Spleen (tissue), 11 donors: ENCODE data around the gene MGP. TPM values are rescaled to one million over a fixed set of nuclear protein-coding genes. Genes with fewer than 3 reads are reported as not detected.

Source experiments
- DNase-seq: peaks from one replicate; pipeline ENCODE4 v3.0.0-alpha.2; 2020
- H3K27ac ChIP-seq, 8 donors: fragments of 200-600 bp; sonication (generic) in 7 of 8; 1 replicate in 4 of 8; 2 replicates in 4 of 8; pipeline versions ENCODE4 v1.5.0 to v1.8.0; 2016 to 2021; ENCODE audit warnings: inconsistent platforms in 4 of 8, mild to moderate bottlenecking in 4 of 8, moderate library complexity in 1 of 8
- H3K27me3 ChIP-seq, 7 donors: fragments of 200-600 bp; sonication (generic) in 6 of 7; replicated peaks in 1 of 7; 1 replicate in 4 of 7; 2 replicates in 3 of 7; pipeline versions ENCODE4 v1.5.0 to v1.8.0; 2016 to 2021; ENCODE audit warnings: inconsistent platforms in 3 of 7, mild to moderate bottlenecking in 1 of 7
- H3K36me3 ChIP-seq, 6 donors: fragments of 200-600 bp; sonication (generic) in 5 of 6; 1 replicate in 4 of 6; 2 replicates in 2 of 6; pipeline versions ENCODE4 v1.5.0 to v1.8.0; 2016 to 2021; ENCODE audit warnings: inconsistent platforms in 2 of 6
- H3K4me1 ChIP-seq, 6 donors: fragments of 200-600 bp; sonication (generic) in 5 of 6; 1 replicate in 3 of 6; 2 replicates in 3 of 6; pipeline versions ENCODE4 v1.5.0 to v1.8.0; 2016 to 2021; ENCODE audit warnings: inconsistent platforms in 3 of 6
- H3K4me3 ChIP-seq, 8 donors: fragments of 200-600 bp; sonication (generic) in 7 of 8; 1 replicate in 4 of 8; 2 replicates in 4 of 8; pipeline versions ENCODE4 v1.5.0 to v1.8.0; 2016 to 2021; ENCODE audit warnings: inconsistent platforms in 4 of 8, mild to moderate bottlenecking in 4 of 8, moderate library complexity in 2 of 8
- H3K9me3 ChIP-seq, 8 donors: fragments of 200-600 bp; sonication (generic) in 7 of 8; 1 replicate in 4 of 8; 2 replicates in 4 of 8; pipeline versions ENCODE4 v1.5.0 to v1.8.0; 2016 to 2021; ENCODE audit warnings: inconsistent platforms in 4 of 8
- POLR2A ChIP-seq, 3 donors: fragments of 450-650 bp; IDR thresholded peaks; one replicate each; pipeline ENCODE4 v1.5.1; 2017; ENCODE audit warnings: antibody characterized with exemption in 3 of 3, mild to moderate bottlenecking in 1 of 3
- POLR2AphosphoS5 ChIP-seq, 3 donors: sonication (generic); formaldehyde crosslinking; IDR thresholded peaks; one replicate each; pipeline ENCODE4 v1.5.1; 2017; ENCODE audit warnings: antibody characterized with exemption in 3 of 3
- WGBS, 5 donors: extraction: QIAGEN DNeasy Blood & Tissue Kit in 3 of 5; methylation state at CpG; one replicate each; pipeline versions ENCODE4 v1.1.5 to v1.1.7; 2013 to 2018; 5-methylcytosine and 5-hydroxymethylcytosine counted together
- intact Hi-C: fragments of 100-400 bp; cut with DNase I; formaldehyde crosslinking; loops from one replicate; pipeline ENCODE4 v1.15.0; 2023; ENCODE audit warnings: low total_unique reads
- polyA plus RNA-seq, 3 donors: library from polyadenylated mRNA; stranded (reverse); fragments of 200-250 nt; gene quantifications; one replicate each; pipeline ENCODE4 v1.2.1, GENCODE V29; 2013
- total RNA-seq, 7 donors: library from RNA; depleted of rRNA in 3 of 7; stranded (reverse); fragments of >200 nt in 3 of 7; fragmentation: NEBNext Ultra II Directional in 4 of 7; extraction: Animal tissue kit (Norgen Biotek cat#: 25700) in 4 of 7; gene quantifications; one replicate each; pipeline versions ENCODE4 v1.1.0 to v1.2.1, GENCODE V29; 2016 to 2021
- TF ChIP-seq, protein P1 (sequence below), 11 experiments: fragments of 200-600 bp in 7 of 11; fragments of 450-650 bp in 4 of 11; sonication (generic) in 4 of 11; IDR thresholded peaks in 8 of 11; conservative IDR thresholded peaks in 3 of 11; 1 replicate in 7 of 11; 2 replicates in 4 of 11; pipeline versions ENCODE4 v1.4.0 to v1.8.0; 2016 to 2021; ENCODE audit warnings: antibody characterized with exemption in 11 of 11, inconsistent platforms in 4 of 11, mild to moderate bottlenecking in 1 of 11
- donor health status: healthy with polysubstance abuse.
- donor health status: DM: no; HTN: no; CAD: no; lungs with moderate emphysema.
- donor health status: DM: no; HTN: no; CAD: no.
- donor health status: Bipolar disorder and iron deficiency.
- donor health status: healthy.
- donor health status: DM: no; HTN: no; CAD: no.
- donor health status: DM: yes; HTN: yes; CAD: no.

The MGP gene
- total and polyA plus RNA-seq, 10 donors: 29.4 to 292 (median 60.9) TPM

DNA sequence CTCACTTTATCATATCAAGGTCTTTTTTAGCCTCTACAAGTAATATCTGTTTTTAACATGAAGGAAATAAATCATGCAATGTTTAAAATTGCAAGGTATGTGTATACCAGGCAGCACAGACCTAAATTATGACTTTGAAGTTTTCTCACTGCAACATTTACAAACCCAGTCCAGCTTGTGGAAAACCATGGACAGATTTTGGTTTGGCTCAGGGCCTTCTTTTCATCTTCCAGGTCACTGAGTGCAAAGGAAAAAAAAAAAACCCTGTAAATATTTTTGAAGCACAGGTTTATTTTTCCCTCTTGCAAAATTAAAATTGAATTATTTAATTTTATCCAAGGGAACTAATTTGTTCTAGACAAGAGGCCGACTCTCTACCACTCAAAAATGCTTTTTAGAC is 13.8 kb downstream of the MGP start:
- WGBS, 5 donors: 84 to 95% (median 89%) methylated on average over 1 of the region's 1 CpG
- Histone ChIP-seq H3K9me3 (peaks cover 0 to 6% (median 2%) of the 10 kb centered on the region in 8 donors), H3K27ac (no peak overlapping the region), H3K4me3 (no peak overlapping the region), H3K27me3 (peaks cover 0 to 9% (median 0%) of the 10 kb centered on the region in 7 donors), H3K36me3 (no peaks in the 10 kb centered on the region), H3K4me1 (no peaks in the 10 kb centered on the region)
- DNase-seq: no peak
- TF ChIP-seq, protein P1, sequence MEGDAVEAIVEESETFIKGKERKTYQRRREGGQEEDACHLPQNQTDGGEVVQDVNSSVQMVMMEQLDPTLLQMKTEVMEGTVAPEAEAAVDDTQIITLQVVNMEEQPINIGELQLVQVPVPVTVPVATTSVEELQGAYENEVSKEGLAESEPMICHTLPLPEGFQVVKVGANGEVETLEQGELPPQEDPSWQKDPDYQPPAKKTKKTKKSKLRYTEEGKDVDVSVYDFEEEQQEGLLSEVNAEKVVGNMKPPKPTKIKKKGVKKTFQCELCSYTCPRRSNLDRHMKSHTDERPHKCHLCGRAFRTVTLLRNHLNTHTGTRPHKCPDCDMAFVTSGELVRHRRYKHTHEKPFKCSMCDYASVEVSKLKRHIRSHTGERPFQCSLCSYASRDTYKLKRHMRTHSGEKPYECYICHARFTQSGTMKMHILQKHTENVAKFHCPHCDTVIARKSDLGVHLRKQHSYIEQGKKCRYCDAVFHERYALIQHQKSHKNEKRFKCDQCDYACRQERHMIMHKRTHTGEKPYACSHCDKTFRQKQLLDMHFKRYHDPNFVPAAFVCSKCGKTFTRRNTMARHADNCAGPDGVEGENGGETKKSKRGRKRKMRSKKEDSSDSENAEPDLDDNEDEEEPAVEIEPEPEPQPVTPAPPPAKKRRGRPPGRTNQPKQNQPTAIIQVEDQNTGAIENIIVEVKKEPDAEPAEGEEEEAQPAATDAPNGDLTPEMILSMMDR (IDR thresholded peaks at IDR 0.05 in 8 of 11, conservative IDR thresholded peaks at IDR 0.05 in 3 of 11): no peak
- TF ChIP-seq POLR2AphosphoS5 (IDR thresholded peaks at IDR 0.05) (no peak), POLR2A (IDR thresholded peaks at IDR 0.05) (no peak)
- intact Hi-C loops: no loop called here

DNA sequence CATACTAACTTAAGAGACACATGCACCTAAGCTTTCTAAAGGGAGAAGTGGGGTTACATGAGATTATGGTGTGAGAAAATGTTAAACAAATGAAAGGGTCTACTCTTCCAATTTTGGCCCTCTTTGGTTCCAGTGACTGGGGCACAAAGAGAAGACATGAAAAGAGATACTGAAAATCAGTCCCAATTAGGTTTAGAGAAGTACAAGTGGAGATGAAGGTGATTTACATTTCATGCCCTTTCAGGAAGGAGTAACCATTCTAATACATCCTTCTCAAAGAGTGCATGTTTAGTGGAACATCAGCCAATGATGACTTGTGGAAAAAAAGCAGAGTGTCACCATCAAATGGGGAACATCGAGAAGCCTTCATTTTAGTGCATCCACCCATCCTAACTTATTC is 14.4 kb downstream of the MGP start:
- Histone ChIP-seq H3K4me3 (no peak overlapping the region), H3K27me3 (peaks cover 0 to 9% (median 0%) of the 10 kb centered on the region in 7 donors), H3K9me3 (peaks cover 0 to 10% (median 4%) of the 10 kb centered on the region in 8 donors), H3K27ac (no peak overlapping the region), H3K36me3 (no peaks in the 10 kb centered on the region), H3K4me1 (no peaks in the 10 kb centered on the region)
- TF ChIP-seq, protein P1 (IDR thresholded peaks at IDR 0.05 in 8 of 11, conservative IDR thresholded peaks at IDR 0.05 in 3 of 11): no peak
- no peak for TF ChIP-seq POLR2A (IDR thresholded peaks at IDR 0.05)
- TF ChIP-seq POLR2AphosphoS5 (IDR thresholded peaks at IDR 0.05): no peak
- 80 to 98% (median 97%) methylated on average over 1 of the region's 1 CpG for WGBS, 5 donors
- DNase-seq: no peak
- intact Hi-C loops: no loop called here

DNA sequence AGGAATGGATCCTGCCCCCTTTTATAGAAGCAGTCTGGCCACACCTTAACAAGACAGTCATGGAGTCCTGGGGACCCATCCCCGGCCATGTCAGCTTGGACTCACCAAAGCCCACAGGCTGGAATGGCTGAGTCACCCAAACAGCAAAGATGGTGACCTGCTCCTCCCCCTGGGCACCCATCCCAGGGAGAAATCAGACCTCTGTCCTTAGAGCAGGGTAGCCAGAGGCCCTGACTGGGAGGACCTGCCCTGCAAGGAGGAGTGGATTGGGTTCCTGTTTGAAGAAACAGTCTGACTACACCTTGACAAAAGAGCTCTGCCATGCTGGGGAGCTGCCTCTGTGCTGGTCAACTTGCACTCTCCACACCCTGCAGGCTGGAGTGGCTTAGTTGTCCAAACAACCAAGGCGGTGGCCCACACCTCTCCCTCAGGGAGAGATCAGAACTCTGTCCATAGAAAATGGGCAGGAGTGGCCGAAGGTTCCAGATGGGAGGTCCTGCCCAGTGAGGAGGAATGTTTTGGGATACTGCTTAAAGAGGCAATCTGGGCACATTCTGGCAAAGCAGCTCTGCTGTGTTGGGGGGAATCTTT is 16.6 kb downstream of the MGP start:
- Histone ChIP-seq H3K4me3 (no peak overlapping the region), H3K27me3 (peaks cover 0 to 9% (median 0%) of the 10 kb centered on the region in 7 donors), H3K27ac (no peak overlapping the region), H3K36me3 (no peaks in the 10 kb centered on the region), H3K4me1 (no peaks in the 10 kb centered on the region), H3K9me3 (peaks cover 0 to 10% (median 4%) of the 10 kb centered on the region in 8 donors)
- DNase-seq: no peak
- TF ChIP-seq POLR2AphosphoS5 (IDR thresholded peaks at IDR 0.05): no peak
- TF ChIP-seq POLR2A (IDR thresholded peaks at IDR 0.05): no peak
- TF ChIP-seq, protein P1 (IDR thresholded peaks at IDR 0.05 in 8 of 11, conservative IDR thresholded peaks at IDR 0.05 in 3 of 11): no peak
- 77 to 94% (median 92%) methylated on average over 1 to 3 of the region's 3 CpGs for WGBS, 5 donors
- intact Hi-C loops: no loop called here

DNA sequence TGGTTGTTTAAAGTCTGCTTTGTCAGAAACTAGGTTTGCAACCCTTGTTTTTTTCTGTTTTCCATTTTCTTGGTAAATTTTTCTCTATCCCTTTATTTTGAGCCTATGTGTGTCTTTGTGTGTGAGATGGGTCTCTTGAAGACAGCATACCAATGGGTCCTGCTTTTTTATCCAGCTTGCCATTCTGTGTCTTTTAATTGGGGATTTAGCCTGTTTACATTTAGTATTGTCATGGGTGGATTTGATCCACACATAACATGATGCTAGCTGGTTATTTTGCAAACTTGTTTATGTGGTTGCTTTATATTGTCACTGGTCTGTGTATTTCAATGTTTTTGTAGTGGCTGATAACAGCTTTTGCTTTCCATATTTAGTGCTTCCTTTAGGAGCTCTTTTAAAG is 25.2 kb downstream of the MGP start:
- intact Hi-C loops: no loop called here
- H3K4me1 ChIP-seq: no peaks in the 10 kb centered on the region
- H3K4me3 ChIP-seq: no peak overlapping the region
- DNase-seq: no peak
- no peaks in the 10 kb centered on the region for H3K27me3 ChIP-seq
- H3K36me3 ChIP-seq: no peaks in the 10 kb centered on the region
- H3K27ac ChIP-seq: no peak overlapping the region
- no peak for TF ChIP-seq POLR2A (IDR thresholded peaks at IDR 0.05)
- TF ChIP-seq, protein P1 (IDR thresholded peaks at IDR 0.05 in 8 of 11, conservative IDR thresholded peaks at IDR 0.05 in 3 of 11): no peak
- no peak for TF ChIP-seq POLR2AphosphoS5 (IDR thresholded peaks at IDR 0.05)
- H3K9me3 ChIP-seq: peaks cover 0 to 42% (median 29%) of the 10 kb centered on the region in 8 donors
